Hematopoietic multipotent progenitor cell treated with erythropoietin and hydrocortisone succinate and interleukin-3 and kit ligand, for 4 days (in vitro differentiated cells): ENCODE measurements around the gene FBXW10.
"Not testable (repeated sequence)": the region's sequence is repeated elsewhere in the genome, so short reads cannot be mapped to it uniquely, and the experiment has no call there.

ENCODE experiments used
- DNase-seq: peaks from one replicate; pipeline ENCODE4 v3.0.0-alpha.2; 2015

The FBXW10 gene

GRCh38 chr17:18750242-18750641 is 6.4 kb downstream of the FBXW10 start:
- not testable (repeated sequence) for DNase-seq

- not testable (repeated sequence) for DNase-seq
Observed at GRCh38 chr17:18753829-18754409, 10.1 kb downstream of the FBXW10 start.

- DNase-seq, result not testable (repeated sequence)
Observed at GRCh38 chr17:18755969-18756368, 12.1 kb downstream of the FBXW10 start.

GRCh38 chr17:18757368-18758044 is 13.7 kb downstream of the FBXW10 start:
- not testable (repeated sequence) for DNase-seq

GRCh38 chr17:18758344-18758743 is 14.5 kb downstream of the FBXW10 start:
- DNase-seq, result not testable (repeated sequence)

GRCh38 chr17:18760221-18760620 is 16.4 kb downstream of the FBXW10 start:
- not testable (repeated sequence) for DNase-seq

- not testable (repeated sequence) for DNase-seq
Observed at GRCh38 chr17:18770572-18770971, 26.7 kb downstream of the FBXW10 start.

GRCh38 chr17:18771066-18771465 is 27.2 kb downstream of the FBXW10 start:
- not testable (repeated sequence) for DNase-seq

GRCh38 chr17:18772471-18772870 is 28.6 kb downstream of the FBXW10 start:
- no peak for DNase-seq

- peak; percentile 99 for DNase-seq
Observed at GRCh38 chr17:18780991-18781718, 37.3 kb downstream of the FBXW10 start, which contains the start of gene TVP23B. Gene TVP23B, plus strand, starts transcription at chr17:18781183. Its CDS starts 111 bp downstream, at chr17:18781294.

- not testable (repeated sequence) for DNase-seq
Observed at GRCh38 chr17:18781805-18782204, 38.0 kb downstream of the FBXW10 start.

GRCh38 chr17:18785933-18786332 is 42.1 kb downstream of the FBXW10 start:
- not testable (repeated sequence) for DNase-seq

- not testable (repeated sequence) for DNase-seq
Observed at GRCh38 chr17:18786890-18787289, 43.0 kb downstream of the FBXW10 start.

- not testable (repeated sequence) for DNase-seq
Observed at GRCh38 chr17:18791402-18791801, 47.5 kb downstream of the FBXW10 start.

GRCh38 chr17:18794841-18795240 is 51.0 kb downstream of the FBXW10 start:
- not testable (repeated sequence) for DNase-seq

- not testable (repeated sequence) for DNase-seq
Observed at GRCh38 chr17:18796887-18797286, 53.0 kb downstream of the FBXW10 start.

- not testable (repeated sequence) for DNase-seq
Observed at GRCh38 chr17:18803458-18804245, 59.8 kb downstream of the FBXW10 start.

GRCh38 chr17:18815924-18816323 is 72.1 kb downstream of the FBXW10 start:
- peak; percentile 24 for DNase-seq

- DNase-seq, result peak; percentile 88
Observed at GRCh38 chr17:18816489-18817371, 72.9 kb downstream of the FBXW10 start.

GRCh38 chr17:18821430-18821829 is 77.6 kb downstream of the FBXW10 start:
- DNase-seq, result not testable (repeated sequence)

GRCh38 chr17:18827613-18828012 is 83.8 kb downstream of the FBXW10 start:
- DNase-seq, result not testable (repeated sequence)
